Type B pancreatic cell (in vitro differentiated cells): ENCODE data around the gene PRORP. TPM values are rescaled to one million over a fixed set of nuclear protein-coding genes. Genes with fewer than 3 reads are reported as not detected.

Source experiments
- DNase-seq: peaks from one replicate; pipeline ENCODE4 v3.0.0; 2021; ENCODE audit warnings: mixed read lengths; ENCODE audit not compliant: unreplicated experiment; ENCODE audit errors: extremely low spot score
- H3K27ac Mint-ChIP-seq: 2 replicates; pipeline ENCODE4 v1.8.0; 2021; ENCODE audit warnings: mild to moderate bottlenecking, mixed read lengths
- H3K27me3 Mint-ChIP-seq: 2 replicates; pipeline ENCODE4 v1.8.0; 2021; ENCODE audit warnings: mixed read lengths
- H3K36me3 Mint-ChIP-seq: 2 replicates; pipeline ENCODE4 v1.8.0; 2021; ENCODE audit warnings: mixed read lengths
- H3K4me1 Mint-ChIP-seq: one replicate; pipeline ENCODE4 v1.8.0; 2021; ENCODE audit warnings: mixed read lengths; ENCODE audit not compliant: unreplicated experiment
- H3K4me3 Mint-ChIP-seq: 2 replicates; pipeline ENCODE4 v1.8.0; 2021; ENCODE audit warnings: mild to moderate bottlenecking, mixed read lengths
- H3K9me3 Mint-ChIP-seq: 2 replicates; pipeline ENCODE4 v1.8.0; 2021; ENCODE audit warnings: mixed read lengths
- CTCF ChIP-seq: fragments of 200-600 bp; sonication (generic); conservative IDR thresholded peaks from 2 replicates; pipeline ENCODE4 v1.5.0; 2021; ENCODE audit warnings: antibody characterized with exemption, mild to moderate bottlenecking
- total RNA-seq: library from RNA; stranded (reverse); gene quantifications from 2 replicates; pipeline ENCODE4 v1.2.1, GENCODE V29; 2021; ENCODE audit warnings: low replicate concordance

The PRORP gene
- total RNA-seq, 1 donor from 2014 or later, result 33.9 TPM

GRCh38 chr14:35140718-35141581 is 18.6 kb downstream of the PRORP start:
- H3K9me3 Mint-ChIP-seq, result no peaks in the 10 kb centered on the region
- H3K4me1 Mint-ChIP-seq, result no peaks in the 10 kb centered on the region
- H3K27me3 Mint-ChIP-seq, result no peaks in the 10 kb centered on the region
- no peak overlapping the region for H3K27ac Mint-ChIP-seq
- DNase-seq, result no peak
- peaks cover 2% of the 10 kb centered on the region for H3K36me3 Mint-ChIP-seq
- no peak for TF ChIP-seq CTCF
- no peak overlapping the region for H3K4me3 Mint-ChIP-seq

GRCh38 chr14:35144029-35144428 is 21.7 kb downstream of the PRORP start:
- H3K4me1 Mint-ChIP-seq, result no peaks in the 10 kb centered on the region

GRCh38 chr14:35146711-35147149 is 24.4 kb downstream of the PRORP start:
- no peak for TF ChIP-seq CTCF
- H3K4me3 Mint-ChIP-seq, result no peak overlapping the region
- no peaks in the 10 kb centered on the region for H3K4me1 Mint-ChIP-seq
- no peaks in the 10 kb centered on the region for H3K27me3 Mint-ChIP-seq
- peaks cover 17% of the 10 kb centered on the region for H3K36me3 Mint-ChIP-seq
- H3K27ac Mint-ChIP-seq, result no peak overlapping the region
- no peak for DNase-seq
- H3K9me3 Mint-ChIP-seq, result peaks cover 4% of the 10 kb centered on the region

More at GRCh38 chr14:35144029-35144428, 21.7 kb downstream of the PRORP start:
- Mint-ChIP-seq H3K36me3 (peaks cover 5% of the 10 kb centered on the region), H3K27me3 (no peaks in the 10 kb centered on the region), H3K4me3 (no peak overlapping the region), H3K9me3 (peaks cover 4% of the 10 kb centered on the region), H3K27ac (no peak overlapping the region)
- no peak for DNase-seq
- TF ChIP-seq CTCF, result no peak

- Mint-ChIP-seq H3K9me3 (peaks cover 4% of the 10 kb centered on the region), H3K36me3 (peaks cover 20% of the 10 kb centered on the region), H3K4me3 (no peak overlapping the region), H3K27me3 (no peaks in the 10 kb centered on the region), H3K4me1 (no peaks in the 10 kb centered on the region), H3K27ac (no peak overlapping the region)
- no peak for TF ChIP-seq CTCF
- no peak for DNase-seq
Measured at GRCh38 chr14:35147186-35147585, 24.8 kb downstream of the PRORP start.

GRCh38 chr14:35147711-35148110 is 25.4 kb downstream of the PRORP start:
- H3K36me3 Mint-ChIP-seq, result peaks cover 20% of the 10 kb centered on the region
- no peak overlapping the region for H3K27ac Mint-ChIP-seq
- H3K4me1 Mint-ChIP-seq, result no peaks in the 10 kb centered on the region

More at GRCh38 chr14:35147711-35148110, 25.4 kb downstream of the PRORP start:
- TF ChIP-seq CTCF, result no peak
- Mint-ChIP-seq H3K4me3 (no peak overlapping the region), H3K9me3 (peaks cover 4% of the 10 kb centered on the region), H3K27me3 (no peaks in the 10 kb centered on the region)
- DNase-seq, result no peak
